Stimulated activated CD8-positive, alpha-beta memory T cell treated with anti-CD3 and anti-CD28 coated beads, Interleukin-2, amount 100 ng/mL, for 1 hour (primary cell): Measurements from ENCODE around the gene FGFRL1.
"Not testable (repeated sequence)": the region's sequence is repeated elsewhere in the genome, so short reads cannot be mapped to it uniquely, and the experiment has no call there.

Experiments
- DNase-seq, 2 donors: peaks; one replicate each; pipeline ENCODE4 v3.0.0-alpha.2; 2020; ENCODE audit warnings: low read depth in 2 of 2

Gene FGFRL1

GRCh38 chr4:1039493-1040343 is 28.3 kb downstream of the FGFRL1 start:
- no peak for DNase-seq

GRCh38 chr4:1040344-1041146 is 29.1 kb downstream of the FGFRL1 start:
- no peak for DNase-seq

DNA sequence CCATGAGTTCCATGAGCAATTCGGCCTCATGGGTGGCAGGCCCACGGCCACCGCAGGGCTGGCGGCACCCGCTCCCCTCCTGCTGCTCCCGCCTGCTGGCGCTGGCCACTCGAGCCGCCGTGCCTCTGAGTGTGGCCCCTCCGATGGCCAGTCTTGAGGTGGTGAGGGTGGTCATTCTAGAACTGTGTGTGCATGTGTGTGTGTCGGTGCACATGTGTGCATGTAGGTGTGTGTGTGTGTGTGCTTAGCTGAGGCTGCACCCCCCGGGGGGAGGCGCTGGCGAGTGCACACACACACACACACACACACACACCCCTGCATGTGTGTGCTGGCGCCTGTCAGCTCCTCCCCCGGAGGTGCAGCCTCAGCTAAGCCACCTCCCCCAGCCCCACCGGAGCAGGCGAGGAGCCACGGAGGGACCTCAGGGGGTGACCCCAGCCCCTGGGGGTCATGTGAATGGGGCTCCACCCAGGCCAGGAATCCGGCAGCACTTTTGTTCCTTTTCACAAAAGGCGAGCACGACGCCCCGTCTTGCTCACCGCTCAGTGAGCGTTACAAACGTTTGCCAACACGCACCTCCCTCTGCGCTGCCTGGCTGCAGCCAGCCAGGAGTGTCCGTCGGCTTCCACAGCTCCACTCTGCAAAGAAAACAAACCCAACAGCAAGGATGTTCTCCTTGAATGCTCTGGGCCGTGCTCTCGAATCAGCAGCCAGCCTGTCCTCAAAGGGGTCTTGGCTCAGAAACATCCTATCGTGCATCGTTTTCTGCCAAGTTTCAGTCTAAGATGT is 29.9 kb downstream of the FGFRL1 start:
- no peak for DNase-seq

GRCh38 chr4:1041936-1042330 is 30.5 kb downstream of the FGFRL1 start:
- DNase-seq, result no peak

DNA sequence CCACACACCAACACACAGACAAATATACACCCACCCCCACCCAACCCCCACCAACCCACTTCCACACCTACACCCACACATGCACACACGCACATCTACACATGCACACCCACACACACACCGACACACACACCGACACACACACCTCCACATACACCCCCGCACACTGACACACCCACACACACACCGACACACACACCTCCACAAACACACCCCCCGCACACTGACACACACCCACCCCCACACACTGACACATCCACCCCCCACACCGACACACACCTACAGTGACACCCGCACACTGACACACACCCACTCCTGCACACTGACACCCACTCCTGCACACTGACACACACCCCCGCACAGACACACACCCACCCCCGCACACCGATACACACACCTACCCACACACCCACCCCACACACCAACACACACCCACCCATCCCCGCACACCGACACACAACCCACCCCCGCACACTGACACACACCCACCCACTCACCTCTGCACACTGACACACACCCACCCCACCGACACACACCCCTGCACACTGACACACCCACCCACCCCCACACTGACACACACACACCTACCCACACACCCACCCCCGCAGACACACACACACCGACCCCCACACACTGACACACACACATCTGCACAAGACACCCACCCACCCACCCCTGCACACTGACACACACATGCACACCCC is 31.1 kb downstream of the FGFRL1 start:
- no peak for DNase-seq

DNA sequence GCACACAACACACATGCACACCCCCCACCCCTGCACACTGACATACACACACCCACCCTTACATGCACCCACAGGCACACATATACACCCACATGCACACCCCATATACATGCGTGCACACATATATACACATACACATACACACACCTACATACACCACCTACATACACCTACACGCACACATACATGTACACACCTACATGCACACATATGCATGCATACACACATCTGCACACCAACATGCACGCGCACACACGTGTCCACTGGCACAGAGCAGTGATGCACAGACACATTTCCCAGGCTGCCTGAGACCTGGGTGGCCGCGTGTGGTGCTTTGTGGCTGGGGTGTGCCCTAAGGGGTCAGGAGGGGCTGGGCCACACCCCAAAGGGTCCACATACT is 31.7 kb downstream of the FGFRL1 start:
- no peak for DNase-seq

GRCh38 chr4:1043651-1044468 is 32.4 kb downstream of the FGFRL1 start:
- no peak for DNase-seq

- DNase-seq, result no peak
Measured at GRCh38 chr4:1044469-1045192, 33.2 kb downstream of the FGFRL1 start.

GRCh38 chr4:1045193-1045594 is 33.8 kb downstream of the FGFRL1 start:
- DNase-seq, result no peak

- no peak for DNase-seq
Measured at GRCh38 chr4:1045595-1046201, 34.3 kb downstream of the FGFRL1 start.

DNA sequence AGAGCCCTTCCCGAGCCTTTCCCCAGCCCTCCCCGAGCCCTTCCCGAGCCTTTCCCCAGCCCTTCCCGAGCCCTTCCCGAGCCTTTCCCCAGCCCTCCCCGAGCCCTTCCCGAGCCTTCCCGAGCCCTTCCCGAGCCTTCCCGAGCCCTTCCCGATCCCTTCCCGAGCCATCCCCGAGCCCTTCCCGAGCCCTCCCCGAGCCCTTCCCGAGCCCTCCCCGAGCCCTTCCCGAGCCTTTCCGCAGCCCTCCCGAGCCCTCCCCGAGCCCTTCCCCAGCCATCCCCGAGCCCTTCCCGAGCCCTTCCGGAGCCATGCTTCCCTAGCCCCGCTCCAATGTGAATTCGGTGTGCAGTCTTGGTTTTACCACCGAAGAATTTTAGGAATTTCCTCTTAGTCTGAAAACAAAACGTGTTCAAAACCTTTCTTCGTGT is 35.2 kb downstream of the FGFRL1 start:
- DNase-seq, result not testable (repeated sequence)

GRCh38 chr4:1047106-1047975 is 35.9 kb downstream of the FGFRL1 start:
- DNase-seq, result no peak

DNA sequence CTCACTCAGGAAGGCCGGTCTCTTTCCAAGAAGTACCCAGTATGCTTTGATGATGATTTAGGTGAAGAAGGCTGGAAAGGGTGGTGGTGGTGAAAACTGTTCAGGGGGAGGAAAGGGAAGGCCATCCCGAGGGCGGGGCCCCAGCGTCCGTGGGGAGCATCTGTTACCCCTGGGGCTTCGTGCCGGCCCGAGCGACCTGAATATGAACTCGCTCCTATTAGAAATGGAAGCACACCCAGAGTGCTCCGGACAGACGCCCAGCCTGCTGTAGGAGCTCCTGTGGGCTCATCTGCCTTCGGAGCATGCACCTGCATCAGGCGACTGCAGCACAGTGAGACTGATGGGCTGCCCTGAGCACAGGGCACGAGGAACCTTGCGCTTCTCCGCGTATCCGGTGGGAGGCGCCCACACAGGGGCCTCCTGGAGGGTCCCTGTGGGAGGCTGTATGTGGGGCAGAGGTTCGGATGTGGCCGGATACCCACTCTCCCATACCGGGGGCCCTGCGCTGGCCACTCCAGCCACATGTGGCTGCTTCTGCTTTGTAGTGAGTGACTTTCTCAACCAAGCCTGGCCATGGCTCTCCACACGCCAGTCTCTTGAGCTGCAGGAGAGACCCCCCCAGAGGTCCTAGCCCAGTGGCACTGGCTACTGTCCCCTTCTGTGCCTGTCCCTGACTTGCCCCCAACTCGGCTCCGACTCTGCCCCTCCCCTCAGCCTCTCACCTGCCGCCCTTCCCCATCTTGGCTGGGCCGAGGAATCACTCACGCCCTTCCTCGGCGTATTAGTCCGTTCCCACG is 36.7 kb downstream of the FGFRL1 start:
- DNase-seq, result no peak

- DNase-seq, result no peak
Measured at GRCh38 chr4:1048773-1049590, 37.6 kb downstream of the FGFRL1 start.

GRCh38 chr4:1049591-1049905 is 38.1 kb downstream of the FGFRL1 start:
- no peak for DNase-seq

DNA sequence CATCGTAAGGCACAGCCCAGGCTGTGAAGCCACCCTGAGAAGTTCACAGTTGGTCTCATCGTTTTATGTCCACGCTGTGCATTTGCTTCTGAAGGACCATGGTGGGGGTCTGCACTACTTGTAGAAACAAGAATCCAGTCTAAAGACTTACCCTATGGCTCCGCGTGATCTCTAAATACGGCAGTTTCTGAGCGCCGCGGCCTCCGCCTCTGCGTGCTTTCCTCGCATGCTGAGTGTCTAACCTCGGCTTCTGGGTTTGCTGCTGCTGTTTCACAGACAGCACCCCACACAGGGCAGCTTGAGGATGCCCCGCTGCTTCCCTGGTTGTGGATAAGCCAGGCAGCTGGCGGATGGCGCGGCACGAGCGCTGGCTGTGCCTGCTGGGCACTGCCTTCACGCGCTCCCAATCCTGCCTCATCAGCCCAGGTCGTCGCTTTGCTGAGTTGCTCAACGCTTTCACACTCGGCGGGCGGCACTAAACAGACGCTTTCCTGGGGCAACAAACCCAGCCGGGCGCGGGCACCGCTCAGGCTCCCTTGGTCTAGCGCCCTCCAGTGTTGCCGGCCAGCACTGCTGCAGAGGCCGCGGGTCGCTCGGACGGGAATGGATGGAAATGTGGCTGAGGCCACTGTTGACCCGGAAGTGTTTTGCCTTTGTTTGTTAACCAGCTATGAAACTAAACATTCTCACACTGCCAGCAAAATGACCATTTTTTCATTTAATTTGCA is 39.2 kb downstream of the FGFRL1 start:
- DNase-seq, result no peak
